HT1080 (cell line): ENCODE data around the gene TENM4. TPM values are rescaled to one million over a fixed set of nuclear protein-coding genes. Genes with fewer than 3 reads are reported as not detected.
"Not testable (repeated sequence)": the region's sequence is repeated elsewhere in the genome, so short reads cannot be mapped to it uniquely, and the experiment has no call there.

Source experiments
- DNase-seq: peaks from one replicate; pipeline ENCODE4 v3.0.0-alpha.2; 2015; ENCODE audit warnings: low read depth
- total RNA-seq: library from RNA; depleted of rRNA; stranded (reverse); fragments of >200 nt; shearing (Covaris generic); gene quantifications from 2 replicates; pipeline ENCODE4 v1.2.3, GENCODE V29; 2014

TENM4 gene
- total RNA-seq, 1 experiment from 2014 or later, result 33.5 TPM

DNA sequence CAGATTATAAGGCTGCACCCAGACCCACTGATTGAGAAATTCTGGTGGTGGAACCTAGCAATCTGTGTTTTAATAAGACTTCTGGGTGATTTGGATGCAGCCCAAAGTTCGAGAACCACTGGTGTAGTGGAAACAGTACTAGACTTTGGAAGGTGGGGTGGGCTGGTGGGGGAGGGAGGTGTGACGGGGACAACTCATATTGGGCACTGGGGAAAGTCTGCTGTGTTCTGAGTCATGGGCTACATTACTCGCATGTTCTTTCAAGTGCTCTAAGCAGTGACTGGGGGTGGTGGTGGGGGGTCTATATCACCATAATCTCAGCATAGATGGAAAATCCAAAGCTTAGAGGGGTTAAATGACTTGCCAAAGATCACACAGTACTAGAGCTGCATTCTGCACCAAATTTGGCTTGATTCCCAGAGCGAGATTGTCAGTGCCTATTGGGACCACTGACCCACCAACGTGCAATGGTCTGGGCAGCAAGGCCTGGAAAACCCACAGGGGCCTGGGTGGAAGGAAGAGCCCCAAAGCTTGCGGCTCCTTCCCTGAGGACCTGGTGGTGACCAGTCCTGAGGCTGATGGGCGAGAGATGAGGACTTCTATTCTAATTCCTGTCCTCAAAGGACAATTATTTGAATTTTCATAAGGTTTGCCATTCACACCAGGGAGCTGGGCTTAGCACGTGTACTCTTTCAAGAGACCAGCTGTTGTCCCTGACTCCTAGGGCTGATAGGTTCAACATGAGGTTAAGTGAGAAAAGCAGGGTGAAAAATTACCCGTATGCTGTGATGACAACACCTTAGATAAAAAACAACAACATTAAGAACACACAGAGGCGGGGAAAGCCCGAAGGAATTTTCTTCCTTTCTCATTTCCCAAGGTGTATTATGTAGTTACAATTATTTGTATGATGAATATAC is 788.6 kb downstream of the TENM4 start:
- no peak for DNase-seq

DNA sequence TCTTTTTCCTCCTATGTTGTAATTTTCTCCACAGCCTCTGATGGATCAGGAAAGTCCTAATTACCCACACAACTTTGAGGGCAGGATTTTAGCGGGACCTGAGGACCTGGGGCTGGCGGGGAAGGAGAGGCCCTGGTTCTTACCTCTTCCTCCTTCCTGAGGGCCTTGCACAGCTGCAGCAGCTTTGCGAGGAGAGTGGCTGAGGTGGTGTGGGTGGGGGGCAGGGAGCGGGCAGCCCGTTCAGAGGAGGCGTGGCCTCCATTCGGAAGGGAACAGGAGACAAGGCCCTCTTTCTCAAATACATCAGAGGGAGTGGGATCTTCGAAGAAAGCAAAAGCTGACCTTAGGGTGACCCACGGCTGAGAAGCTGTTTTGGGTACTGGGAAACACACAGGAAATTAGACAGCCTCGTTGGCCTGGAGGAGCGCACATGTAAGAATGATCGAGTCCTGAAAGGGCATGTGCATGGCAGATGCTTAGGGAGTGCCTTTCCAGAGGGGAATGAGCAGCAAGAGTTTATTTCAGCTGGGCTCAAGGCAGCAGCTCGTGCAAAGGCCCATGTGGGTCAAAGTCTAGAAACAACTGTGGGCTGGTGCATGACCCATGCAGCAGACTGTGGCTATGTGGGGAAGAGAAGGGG is 789.6 kb downstream of the TENM4 start:
- no peak for DNase-seq

DNA sequence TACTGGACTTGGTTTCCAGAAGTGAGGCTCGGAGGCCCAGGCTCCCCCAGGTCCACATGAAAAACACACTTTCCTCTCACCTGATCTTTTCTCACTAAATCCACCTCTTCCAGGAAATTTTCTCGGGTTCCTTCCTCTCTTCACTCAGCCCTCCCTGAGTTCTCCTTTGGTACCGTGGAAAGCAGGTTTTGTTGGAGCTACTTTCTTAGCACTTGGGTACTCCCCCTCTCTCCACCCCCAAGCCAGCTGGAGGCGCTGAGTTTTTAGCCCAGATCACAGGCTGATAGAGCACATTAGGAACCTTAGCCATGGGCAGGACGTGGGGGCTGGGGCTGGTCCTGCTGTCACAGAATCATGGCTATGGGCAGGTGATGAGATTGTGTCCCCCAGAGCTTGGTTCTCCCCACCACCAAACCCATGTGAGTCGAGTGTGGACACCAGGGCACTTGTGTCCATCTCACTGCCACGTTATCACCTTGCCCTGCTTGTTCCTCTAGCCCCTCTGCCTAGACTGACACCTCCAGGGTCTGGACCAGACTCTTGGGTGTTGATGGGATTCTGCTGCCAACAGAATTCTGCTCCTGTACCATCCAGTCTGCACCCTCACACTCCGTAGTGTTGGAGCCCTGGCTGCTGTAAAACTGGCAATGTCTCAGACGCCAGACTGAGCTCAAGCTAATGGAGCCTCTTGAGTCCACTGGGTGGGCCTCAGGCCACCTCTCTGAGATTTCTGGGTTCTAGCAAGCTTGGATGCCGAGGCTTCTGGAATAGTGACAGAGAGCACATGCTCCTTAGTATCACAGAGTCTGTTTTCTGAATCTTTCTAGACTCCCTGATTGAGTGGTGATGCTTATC is 791.2 kb downstream of the TENM4 start:
- no peak for DNase-seq

DNA sequence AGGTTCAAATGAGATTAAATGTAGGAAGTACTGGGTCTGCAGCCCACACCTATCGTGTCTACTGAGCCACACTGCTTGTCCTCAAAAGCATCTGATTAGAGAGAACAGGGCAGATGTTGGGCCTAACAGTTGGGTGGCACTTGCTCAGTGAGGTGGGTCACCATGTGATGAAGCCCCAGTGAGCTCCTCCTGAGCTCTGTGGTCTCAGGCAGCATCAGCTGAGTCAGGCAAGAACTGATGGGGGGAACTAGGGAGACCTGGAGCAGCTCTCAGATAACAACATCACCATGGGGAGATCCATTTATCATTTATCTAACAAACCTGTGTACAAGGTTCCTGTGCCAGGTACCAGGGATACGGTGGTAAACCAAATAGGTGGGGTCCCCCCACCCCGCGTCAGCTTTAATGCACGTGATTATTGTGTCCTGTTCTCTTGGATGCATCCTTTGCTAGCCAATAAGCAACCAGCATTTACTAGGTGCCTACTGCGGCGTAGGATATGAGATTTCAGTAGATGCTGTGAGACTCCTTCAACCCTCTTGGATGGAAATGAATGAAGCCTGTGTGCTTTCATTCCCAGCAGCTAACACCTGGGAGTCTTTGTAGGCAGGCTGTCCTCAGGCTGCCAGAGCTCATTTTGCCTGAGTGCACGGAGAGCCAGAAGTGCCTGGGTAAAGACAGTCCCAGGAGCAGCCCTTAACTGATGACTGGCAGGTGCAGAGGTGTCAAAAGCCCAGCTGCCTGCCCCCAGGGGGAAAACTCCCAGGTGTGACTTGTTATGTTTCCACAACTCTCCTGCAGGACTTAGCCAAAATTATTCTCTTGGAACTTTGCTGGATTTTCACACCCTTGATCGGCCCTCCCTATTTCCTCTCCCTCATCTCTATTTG is 792.6 kb downstream of the TENM4 start:
- no peak for DNase-seq

DNA sequence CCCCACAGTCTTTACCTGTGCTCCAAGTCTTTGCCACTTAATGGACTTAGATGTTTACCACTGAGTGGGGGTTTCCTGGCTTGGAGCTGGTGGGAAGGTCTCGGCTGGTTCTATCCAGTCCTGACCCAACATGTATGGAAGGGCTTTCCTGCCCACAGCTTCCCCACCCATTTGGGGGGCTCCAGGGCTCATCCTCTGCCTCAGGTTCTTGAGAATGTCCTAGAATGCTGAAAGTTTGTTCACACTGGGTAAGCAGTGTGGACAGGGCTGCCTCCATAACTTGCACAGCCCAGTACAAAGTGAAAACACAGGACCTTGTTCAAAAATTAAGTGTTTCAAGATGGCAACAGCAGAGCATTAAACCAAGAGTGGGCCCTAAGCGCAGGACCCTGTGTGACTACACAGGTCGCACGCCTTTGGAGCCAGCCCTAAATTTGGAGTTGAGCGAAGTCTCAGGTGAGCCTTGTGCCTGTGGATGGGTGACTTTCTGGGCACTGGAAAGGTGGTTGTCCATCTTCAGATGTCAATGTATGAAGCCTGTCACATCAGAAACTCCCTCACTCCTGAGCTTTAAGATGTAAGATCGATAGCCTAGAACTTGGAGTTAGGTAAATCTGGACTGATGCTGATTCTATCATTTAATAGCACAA is 793.4 kb downstream of the TENM4 start:
- DNase-seq, result no peak

DNA sequence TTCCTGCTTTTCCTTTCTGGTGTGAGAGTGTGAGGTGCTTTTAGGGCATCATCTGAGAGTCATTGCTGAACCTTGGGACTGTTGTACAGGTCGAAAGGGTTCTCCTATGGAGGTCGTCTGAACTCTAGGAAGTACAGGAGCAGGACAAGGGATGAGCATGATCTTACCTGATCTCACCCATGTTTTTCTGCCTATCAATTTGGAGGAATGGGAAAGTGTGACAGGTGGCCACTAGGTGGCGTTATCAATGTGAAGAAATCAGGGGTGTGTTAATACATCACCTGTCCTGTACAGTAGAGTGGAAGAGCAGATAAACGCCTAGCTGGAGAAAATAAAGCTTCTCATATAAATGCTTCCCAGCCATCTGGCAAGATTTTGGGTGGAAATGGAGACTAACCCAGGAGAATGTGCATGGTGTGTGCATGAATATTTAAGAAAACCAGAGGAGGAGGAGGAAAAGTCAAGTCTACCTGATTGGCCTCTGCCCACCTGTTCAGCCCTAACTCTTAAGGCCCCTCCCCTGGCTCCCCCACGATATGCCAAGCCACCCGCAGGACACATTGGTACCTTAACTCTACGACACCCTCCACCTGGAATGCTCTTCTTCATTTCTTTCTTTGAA is 794.2 kb downstream of the TENM4 start:
- peak; percentile 50 for DNase-seq

DNA sequence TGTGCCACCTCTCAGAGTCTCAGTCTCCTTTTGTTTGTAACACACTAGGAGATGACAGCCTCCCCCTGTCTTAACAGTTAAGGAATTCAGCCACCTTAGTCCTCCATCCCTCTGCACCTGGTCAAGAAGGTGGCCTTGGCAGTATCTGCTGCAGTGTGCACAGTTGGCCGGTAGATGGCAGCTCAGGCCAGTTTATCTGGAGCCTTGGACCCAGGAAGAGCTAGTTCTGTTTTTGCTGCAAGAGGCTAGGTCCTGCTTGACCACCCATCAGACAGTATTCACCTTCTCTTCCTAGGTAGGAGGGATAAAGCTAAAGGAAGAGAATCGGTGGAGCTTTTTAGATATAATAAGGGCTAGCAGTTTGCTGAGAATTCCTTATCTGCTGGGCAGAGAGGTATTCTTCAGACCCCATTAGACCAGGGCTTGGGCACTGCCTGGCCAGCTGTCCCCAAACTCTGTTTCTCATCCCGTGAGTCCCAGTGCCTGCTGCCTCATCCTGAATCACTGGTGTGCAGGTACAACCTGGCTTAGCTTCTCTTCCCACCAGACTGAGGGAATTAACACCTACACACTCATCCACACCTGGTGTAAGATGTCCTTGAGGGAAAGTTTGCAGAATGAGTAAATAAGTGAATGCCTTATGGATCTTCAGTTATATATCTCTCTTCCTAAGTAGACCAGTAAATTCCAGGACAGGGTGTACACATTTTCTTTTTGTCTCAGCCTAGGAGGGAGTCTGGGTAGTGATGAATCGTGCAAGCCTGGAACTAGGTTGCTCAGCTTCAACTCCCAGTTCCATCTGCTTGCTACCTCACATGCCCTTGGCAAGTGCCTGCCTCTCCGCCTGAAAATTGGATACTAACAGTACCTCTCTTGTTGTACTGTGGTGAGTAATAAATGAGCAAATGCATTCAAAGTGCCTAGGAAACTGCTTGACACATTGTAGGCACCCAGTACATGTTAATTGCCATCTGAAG is 795.3 kb downstream of the TENM4 start:
- DNase-seq, result peak; percentile 73

DNA sequence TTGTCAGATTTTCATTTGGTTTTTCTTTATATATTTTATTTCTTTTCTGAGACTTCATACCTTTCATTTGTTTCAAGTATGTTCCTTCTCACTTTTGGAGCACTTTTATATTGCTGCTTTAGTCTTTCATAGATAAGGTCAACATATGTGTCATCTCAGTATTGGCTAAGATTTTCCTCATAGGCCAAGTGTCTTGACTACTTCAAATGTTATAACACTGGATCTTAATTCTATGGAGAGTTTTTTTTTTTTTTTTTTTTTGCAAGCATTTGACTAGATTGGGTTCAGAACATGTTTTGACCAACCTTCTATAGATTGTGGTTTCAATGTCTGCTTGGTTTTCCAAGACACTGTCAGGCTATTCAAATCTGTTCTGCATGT is 797.2 kb downstream of the TENM4 start:
- no peak for DNase-seq

DNA sequence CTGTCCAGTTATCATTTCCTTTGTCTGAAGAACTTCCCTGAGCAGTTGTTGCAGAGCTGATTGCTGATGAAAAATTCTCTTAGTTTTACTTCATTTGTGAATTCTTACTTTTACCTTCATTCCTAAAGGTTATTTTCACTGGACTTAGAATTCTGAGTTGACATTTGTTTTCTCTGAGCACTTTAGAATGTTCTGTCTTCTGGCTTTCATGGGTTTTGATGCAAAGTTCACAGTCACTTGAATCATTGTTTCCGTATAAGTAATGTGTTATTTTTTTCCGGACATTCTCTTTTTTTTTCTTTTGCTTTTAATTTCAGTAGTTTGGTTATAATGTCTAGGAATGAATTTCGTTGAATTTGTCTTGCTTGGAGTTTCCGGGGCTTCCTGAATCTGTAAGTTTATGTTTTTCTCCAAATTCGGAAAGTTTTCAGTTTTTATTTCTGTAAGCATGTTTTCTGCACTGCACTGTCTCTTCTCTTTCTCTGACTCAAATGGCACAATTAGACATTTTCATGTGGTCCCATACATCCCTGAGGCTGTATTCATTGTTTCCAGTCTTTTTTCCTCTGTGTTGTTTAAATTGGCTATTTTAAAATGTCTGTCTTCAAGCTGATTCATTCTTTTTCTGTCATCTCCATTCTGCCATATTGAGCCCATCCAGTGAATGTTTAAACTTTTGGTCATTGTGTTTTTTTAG is 797.7 kb downstream of the TENM4 start:
- no peak for DNase-seq

DNA sequence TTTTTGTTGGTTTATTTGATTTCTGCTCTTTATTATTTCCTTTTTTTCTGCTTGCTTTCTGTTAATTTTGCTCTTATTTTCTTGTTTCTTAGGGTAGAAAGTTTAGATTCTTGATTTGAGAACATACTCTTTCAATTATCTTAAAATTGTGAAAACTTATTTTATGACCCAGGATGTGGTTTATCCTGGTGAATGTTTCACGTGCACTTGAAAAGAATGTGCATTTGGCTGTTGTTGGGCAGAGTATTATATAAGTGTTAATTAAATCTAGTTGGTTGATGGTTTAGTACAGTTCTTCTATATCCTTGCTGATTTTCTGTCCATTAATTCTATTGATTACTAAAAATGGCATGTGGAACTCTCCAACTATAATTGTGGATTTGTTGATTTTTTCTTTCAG is 799.3 kb downstream of the TENM4 start:
- DNase-seq, result no peak

DNA sequence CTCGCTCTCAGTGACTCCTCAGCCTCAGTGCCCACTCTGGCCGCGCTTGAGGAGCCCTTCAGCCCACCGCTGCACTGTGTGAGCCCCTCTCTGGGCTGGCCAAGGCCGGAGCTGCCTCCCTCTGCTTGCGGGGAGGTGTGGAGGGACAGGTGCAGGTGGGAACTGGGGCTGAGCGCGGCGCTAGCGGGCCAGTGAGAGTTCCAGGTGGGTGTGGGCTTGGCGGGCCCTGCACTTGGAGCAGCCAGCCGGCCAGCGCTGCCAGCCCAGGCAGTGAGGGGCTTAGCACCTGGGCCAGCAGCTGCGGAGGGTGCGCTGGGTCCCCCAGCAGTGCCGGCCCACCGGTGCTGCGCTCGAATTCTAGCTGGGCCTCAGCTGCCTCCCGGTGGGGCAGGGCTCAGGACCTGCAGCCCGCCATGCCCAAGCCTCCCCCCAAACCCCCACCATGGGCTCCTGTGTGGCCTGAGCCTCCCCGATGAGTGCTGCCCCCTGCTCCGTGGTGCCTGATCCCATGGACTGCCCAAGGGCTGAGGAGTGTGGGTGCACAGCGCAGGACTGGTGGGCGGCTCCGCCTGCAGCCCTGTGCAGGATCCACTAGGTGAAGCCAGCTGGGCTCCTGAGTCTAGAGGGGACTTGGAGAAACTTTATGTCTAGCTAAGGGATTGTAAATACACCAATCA is 802.0 kb downstream of the TENM4 start:
- DNase-seq, result no peak

DNA sequence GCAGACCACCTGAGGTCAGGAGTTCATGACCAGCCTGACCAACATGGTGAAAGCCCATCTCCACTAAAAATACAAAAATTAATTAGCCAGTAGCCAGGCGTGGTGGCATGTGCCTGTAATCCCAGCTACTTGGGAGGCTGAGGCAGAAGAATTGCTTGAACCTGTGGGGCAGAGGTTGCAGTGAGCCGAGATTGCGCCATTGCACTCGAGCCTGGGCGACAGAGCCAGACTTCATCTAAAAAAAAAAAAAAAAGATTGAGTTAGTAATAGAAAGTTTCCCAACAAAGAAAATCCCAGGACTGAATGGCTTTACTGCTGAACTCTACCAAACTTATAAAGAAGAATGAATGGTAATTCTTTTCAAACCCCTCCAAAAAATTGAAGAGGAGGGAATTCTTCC is 803.3 kb downstream of the TENM4 start:
- DNase-seq, result not testable (repeated sequence)

DNA sequence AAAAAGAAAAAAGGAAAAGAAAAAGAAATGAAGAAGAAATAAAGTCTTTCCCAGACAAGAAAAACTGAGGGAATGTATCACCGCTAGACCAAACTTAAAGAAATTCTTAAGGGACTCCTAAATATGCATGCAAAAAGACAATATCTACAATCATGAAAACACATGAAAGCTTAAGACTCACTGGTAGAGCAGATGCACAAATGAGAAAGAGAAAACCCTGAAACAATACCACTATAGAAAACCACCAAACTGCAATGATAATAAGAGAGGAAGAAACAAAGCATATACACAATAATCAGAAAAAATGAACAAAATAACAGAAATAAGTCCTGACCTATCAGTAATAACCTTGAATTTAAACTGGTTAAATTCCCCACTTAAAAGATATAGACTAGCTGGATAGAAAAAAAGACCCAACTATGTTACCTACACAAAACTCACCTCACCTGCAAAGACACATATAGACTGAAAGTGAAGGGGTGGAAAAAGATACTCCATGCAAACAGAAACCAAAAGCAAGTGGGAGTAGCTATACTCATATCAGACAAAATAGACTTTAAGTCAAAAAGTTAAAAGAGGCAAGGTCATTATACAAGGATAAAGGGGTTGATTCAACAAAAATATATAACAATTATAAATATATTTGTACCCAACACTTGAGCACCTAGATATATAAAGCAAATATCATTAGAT is 804.9 kb downstream of the TENM4 start:
- DNase-seq, result no peak

DNA sequence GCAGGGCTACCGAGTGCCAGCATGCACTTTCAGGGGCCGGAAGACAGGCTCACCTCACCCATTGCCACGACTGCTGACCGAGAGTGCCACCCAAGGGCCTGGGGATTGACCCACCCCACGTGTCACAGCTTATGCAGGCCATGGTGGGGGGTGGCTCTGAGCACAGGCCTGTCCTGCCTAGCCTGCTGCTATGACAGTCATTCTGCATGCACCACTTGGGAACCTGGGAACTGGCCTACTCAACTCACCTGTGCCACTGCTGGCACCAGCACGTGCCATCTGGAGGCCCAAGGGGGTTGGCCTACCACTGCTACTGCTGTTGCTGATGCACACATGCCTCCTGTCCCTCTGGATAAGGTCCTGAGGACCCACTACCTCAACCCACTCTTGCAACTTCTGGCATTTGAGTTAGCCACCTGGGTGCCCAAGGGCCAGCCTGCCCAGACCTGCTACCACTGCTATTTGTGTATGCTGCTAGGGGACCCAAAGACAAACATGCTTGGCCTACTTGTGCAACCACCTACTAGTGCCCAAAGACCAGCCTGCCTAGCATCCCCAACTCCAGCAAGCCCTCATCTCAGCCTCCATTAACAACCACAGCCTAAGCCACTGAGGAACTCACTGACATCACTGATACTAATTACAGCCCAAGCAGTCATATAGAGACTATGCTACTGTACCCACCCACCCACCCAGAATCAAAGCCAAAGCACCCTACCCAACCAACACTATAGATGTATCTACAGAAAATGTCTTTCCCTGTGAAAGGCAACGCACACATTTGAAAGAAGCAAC is 807.1 kb downstream of the TENM4 start:
- DNase-seq, result no peak

DNA sequence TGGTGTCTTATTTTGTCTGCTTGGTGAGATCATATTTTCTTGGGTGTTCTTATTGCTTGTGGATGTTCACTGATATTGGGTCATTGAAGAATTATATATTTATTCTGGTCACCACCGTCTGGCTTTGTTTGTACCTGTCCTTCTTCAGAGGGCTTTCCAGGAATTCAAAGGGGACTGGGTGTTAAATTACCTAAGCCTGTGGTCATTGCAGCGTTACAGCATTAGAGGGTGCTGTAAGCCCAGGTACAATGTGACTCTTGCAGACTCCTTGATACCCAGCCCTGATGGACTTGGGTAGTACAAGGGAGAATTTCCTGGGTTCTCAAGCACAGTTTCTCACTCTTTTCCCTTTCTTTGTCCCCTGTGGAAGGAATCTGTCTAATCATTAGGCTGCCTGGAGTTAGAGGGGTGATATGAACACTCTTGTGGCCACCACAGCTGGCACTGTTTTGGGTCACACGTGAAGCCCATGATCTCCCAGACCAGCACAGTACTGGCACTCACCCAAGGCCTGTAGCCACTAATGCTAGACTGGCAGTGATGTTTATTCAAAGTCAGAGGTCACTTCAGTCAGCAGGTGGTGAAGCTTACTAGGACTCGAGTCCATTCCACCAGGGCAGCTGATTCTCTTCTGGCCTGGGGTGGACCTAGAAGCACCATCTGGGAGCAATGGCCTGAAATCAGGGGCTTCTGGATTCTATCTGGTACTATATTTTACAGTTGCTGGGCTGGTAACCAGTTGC is 810.1 kb downstream of the TENM4 start:
- peak; percentile 13 for DNase-seq
